ENCODE measurements around the gene MYO3B.

GRCh38 chr2:170365003-170365402 lies 187.1 kb downstream of the MYO3B start:
- TF ChIP-seq EZH2 (IDR thresholded peaks at IDR 0.05; ENCODE audit: borderline replicate concordance, insufficient read depth, low read depth, low read length, poor library complexity, severe bottlenecking) (no peak), CTCF (IDR thresholded peaks at IDR 0.05) (no peak)

Data from B cell (primary cell).